ENCODE results near the gene RYR1. TPM values are rescaled to one million over a fixed set of nuclear protein-coding genes. Genes with fewer than 3 reads are reported as not detected.

Gene RYR1
- total RNA-seq, 2 donors from 2014 or later, result 0.84 to 3.3 TPM

GRCh38 chr19:38466050-38466449 lies 32.6 kb downstream of the RYR1 start:
- no peak for TF ChIP-seq CTCF (conservative IDR thresholded peaks at IDR 0.05)
- Mint-ChIP-seq H3K27me3 (ENCODE audit: insufficient read depth) (no peaks in the 10 kb centered on the region), H3K4me3 (no peak overlapping the region), H3K27ac (no peak overlapping the region), H3K36me3 (ENCODE audit: low read depth) (no peaks in the 10 kb centered on the region), H3K4me1 (peaks cover 7% of the 10 kb centered on the region), H3K9me3 (no peaks in the 10 kb centered on the region)
- no peak for DNase-seq
- Histone ChIP-seq H3K27me3 (ENCODE audit: control insufficient read depth, insufficient read depth, low read length, poor library complexity, severe bottlenecking) (no peaks in the 10 kb centered on the region), H3K9me3 (ENCODE audit: control insufficient read depth, low read length) (no peaks in the 10 kb centered on the region), H3K4me3 (ENCODE audit: low read length) (no peak overlapping the region), H3K9ac (ENCODE audit: extremely low read depth, low read length, poor library complexity, severe bottlenecking) (no peak overlapping the region), H3K4me1 (ENCODE audit: control insufficient read depth, insufficient read depth, low read length) (peaks cover 3% of the 10 kb centered on the region), H3K36me3 (ENCODE audit: control insufficient read depth, insufficient read depth, low read length) (no peaks in the 10 kb centered on the region), H3K27ac (ENCODE audit: low read depth, low read length) (no peak overlapping the region)
- 92 to 94% methylated on average over 23 to 26 of the region's 26 CpGs for WGBS, 2 experiments (ENCODE audit: insufficient coverage in 1 of 2, insufficient read length in 1 of 2)

- Histone ChIP-seq H3K4me3 (ENCODE audit: low read length) (no peak overlapping the region), H3K9ac (ENCODE audit: extremely low read depth, low read length, poor library complexity, severe bottlenecking) (no peak overlapping the region), H3K27ac (ENCODE audit: low read depth, low read length) (no peak overlapping the region), H3K9me3 (ENCODE audit: control insufficient read depth, low read length) (no peaks in the 10 kb centered on the region), H3K27me3 (ENCODE audit: control insufficient read depth, insufficient read depth, low read length, poor library complexity, severe bottlenecking) (no peaks in the 10 kb centered on the region), H3K4me1 (ENCODE audit: control insufficient read depth, insufficient read depth, low read length) (peaks cover 3% of the 10 kb centered on the region), H3K36me3 (ENCODE audit: control insufficient read depth, insufficient read depth, low read length) (no peaks in the 10 kb centered on the region)
- Mint-ChIP-seq H3K36me3 (ENCODE audit: low read depth) (no peaks in the 10 kb centered on the region), H3K9me3 (no peaks in the 10 kb centered on the region), H3K4me3 (no peak overlapping the region), H3K27me3 (ENCODE audit: insufficient read depth) (no peaks in the 10 kb centered on the region), H3K4me1 (peaks cover 13% of the 10 kb centered on the region), H3K27ac (no peak overlapping the region)
- no peak for TF ChIP-seq CTCF (conservative IDR thresholded peaks at IDR 0.05)
- 94 to 98% methylated on average over 17 of the region's 17 CpGs for WGBS, 2 experiments (ENCODE audit: insufficient coverage in 1 of 2, insufficient read length in 1 of 2)
- no peak for DNase-seq
These were observed 34.3 kb downstream of the RYR1 start for GRCh38 chr19:38467541-38468525.

GRCh38 chr19:38469151-38469550 lies 35.7 kb downstream of the RYR1 start:
- H3K36me3 Mint-ChIP-seq (ENCODE audit: low read depth), result no peaks in the 10 kb centered on the region

More at GRCh38 chr19:38469151-38469550, 35.7 kb downstream of the RYR1 start:
- Mint-ChIP-seq H3K9me3 (no peaks in the 10 kb centered on the region), H3K27me3 (ENCODE audit: insufficient read depth) (no peaks in the 10 kb centered on the region), H3K4me3 (no peak overlapping the region), H3K4me1 (peaks cover 14% of the 10 kb centered on the region), H3K27ac (no peak overlapping the region)
- Histone ChIP-seq H3K9me3 (ENCODE audit: control insufficient read depth, low read length) (no peaks in the 10 kb centered on the region), H3K27ac (ENCODE audit: low read depth, low read length) (no peak overlapping the region), H3K4me3 (ENCODE audit: low read length) (no peak overlapping the region), H3K4me1 (ENCODE audit: control insufficient read depth, insufficient read depth, low read length) (peaks cover 3% of the 10 kb centered on the region), H3K27me3 (ENCODE audit: control insufficient read depth, insufficient read depth, low read length, poor library complexity, severe bottlenecking) (no peaks in the 10 kb centered on the region), H3K36me3 (ENCODE audit: control insufficient read depth, insufficient read depth, low read length) (no peaks in the 10 kb centered on the region), H3K9ac (ENCODE audit: extremely low read depth, low read length, poor library complexity, severe bottlenecking) (no peak overlapping the region)
- DNase-seq, result no peak
- 79 to 90% methylated on average over 4 to 5 of the region's 5 CpGs for WGBS, 2 experiments (ENCODE audit: insufficient coverage in 1 of 2, insufficient read length in 1 of 2)
- TF ChIP-seq CTCF (conservative IDR thresholded peaks at IDR 0.05), result no peak
